ENCODE measurements around the gene INSIG1. TPM values are rescaled to one million over a fixed set of nuclear protein-coding genes. Genes with fewer than 3 reads are reported as not detected.

The INSIG1 gene
- total RNA-seq, 1 experiment from 2014 or later, result 92.6 TPM

- ATAC-seq (no peak), DNase-seq (ENCODE audit: low read depth, low spot score) (no peak)
- Histone ChIP-seq H3K4me3 (ENCODE audit: low read depth in 2 of 2, low read length in 2 of 2) (no peak overlapping the region), H3K4me1 (ENCODE audit: control insufficient read depth, insufficient read depth, low read length) (no peaks in the 10 kb centered on the region), H3K27ac (ENCODE audit: low read length) (no peak overlapping the region), H3K27me3 (ENCODE audit: control insufficient read depth, insufficient read depth, low read length) (no peaks in the 10 kb centered on the region; the same call in 1 of the 2 replicates), H3K36me3 (ENCODE audit: control insufficient read depth, insufficient read depth, low read length) (no peaks in the 10 kb centered on the region), H3K9me3 (ENCODE audit: control insufficient read depth, insufficient read depth, low read depth, low read length) (no peaks in the 10 kb centered on the region)
- ChIA-PET POLR2A (no interaction called here), CTCF (interaction anchor here (0.5 kb wide), 1 partner anchor 15 kb away, joined by 4 read pairs; no protein-coding TSS in a partner anchor)
- TF ChIP-seq CTCF (IDR thresholded peaks at IDR 0.05), result no peak
- TF ChIP-seq SIN3A (IDR thresholded peaks at IDR 0.05; ENCODE audit: borderline replicate concordance, insufficient read depth, low read depth, low read length), result no peak
- in situ Hi-C loops (cut with HindIII; ENCODE audit: low pct_unique_long_range_greater_than_20kb, low sequenced_read_pairs), result no loop called here
- BruUV-seq (replicated peaks), result no TSS peak
- intact Hi-C loops (cut with micrococcal nuclease; ENCODE audit: unreplicated experiment), result no loop called here
Observed at GRCh38 chr7:155268921-155269650, 28.6 kb upstream of the INSIG1 start.

- intact Hi-C loops (cut with micrococcal nuclease; ENCODE audit: unreplicated experiment), result no loop called here
- BruUV-seq (replicated peaks), result no TSS peak
- CTCF ChIA-PET, result interaction anchor here (0.5 kb wide), 1 partner anchor 14 kb away, joined by 4 read pairs; no protein-coding TSS in a partner anchor
- H3K9me3 ChIP-seq (ENCODE audit: control insufficient read depth, insufficient read depth, low read depth, low read length), result no peaks in the 10 kb centered on the region
- DNase-seq (ENCODE audit: low read depth, low spot score) (no peak), ATAC-seq (no peak)
- in situ Hi-C loops (cut with HindIII; ENCODE audit: low pct_unique_long_range_greater_than_20kb, low sequenced_read_pairs), result no loop called here
- no peaks in the 10 kb centered on the region; the same call in 1 of the 2 replicates for H3K27me3 ChIP-seq (ENCODE audit: control insufficient read depth, insufficient read depth, low read length)
- TF ChIP-seq SIN3A (IDR thresholded peaks at IDR 0.05; ENCODE audit: borderline replicate concordance, insufficient read depth, low read depth, low read length) (no peak), TCF7L2 (IDR thresholded peaks at IDR 0.05; ENCODE audit: low read depth, low read length) (no peak), CTCF (IDR thresholded peaks at IDR 0.05) (no peak)
- POLR2A ChIA-PET, result no interaction called here
- H3K36me3 ChIP-seq (ENCODE audit: control insufficient read depth, insufficient read depth, low read length), result no peaks in the 10 kb centered on the region
- H3K4me1 ChIP-seq (ENCODE audit: control insufficient read depth, insufficient read depth, low read length), result no peaks in the 10 kb centered on the region
- no peak overlapping the region for H3K4me3 ChIP-seq (ENCODE audit: low read depth in 2 of 2, low read length in 2 of 2)
- H3K27ac ChIP-seq (ENCODE audit: low read length), result no peak overlapping the region
Observed at GRCh38 chr7:155269766-155270585, 27.7 kb upstream of the INSIG1 start.

- Histone ChIP-seq H3K36me3 (ENCODE audit: control insufficient read depth, insufficient read depth, low read length) (no peaks in the 10 kb centered on the region), H3K4me1 (ENCODE audit: control insufficient read depth, insufficient read depth, low read length) (no peaks in the 10 kb centered on the region), H3K4me3 (ENCODE audit: low read depth in 2 of 2, low read length in 2 of 2) (no peak overlapping the region), H3K27ac (ENCODE audit: low read length) (no peak overlapping the region), H3K9me3 (ENCODE audit: control insufficient read depth, insufficient read depth, low read depth, low read length) (no peaks in the 10 kb centered on the region), H3K27me3 (ENCODE audit: control insufficient read depth, insufficient read depth, low read length) (no peaks in the 10 kb centered on the region; the same call in 1 of the 2 replicates)
- DNase-seq (ENCODE audit: low read depth, low spot score) (no peak), ATAC-seq (no peak)
- in situ Hi-C loops (cut with HindIII; ENCODE audit: low pct_unique_long_range_greater_than_20kb, low sequenced_read_pairs) (no loop called here), intact Hi-C loops (cut with micrococcal nuclease; ENCODE audit: unreplicated experiment) (no loop called here)
- TF ChIP-seq CTCF (IDR thresholded peaks at IDR 0.05) (no peak), POLR2AphosphoS5 (IDR thresholded peaks at IDR 0.05; ENCODE audit: low read depth, low read length) (no peak), SIN3A (IDR thresholded peaks at IDR 0.05; ENCODE audit: borderline replicate concordance, insufficient read depth, low read depth, low read length) (no peak), REST (IDR thresholded peaks at IDR 0.05; ENCODE audit: insufficient read depth in 1 of 2, low read depth in 2 of 2, low read length in 1 of 2) (no peak), TCF7L2 (IDR thresholded peaks at IDR 0.05; ENCODE audit: low read depth, low read length) (no peak)
- ChIA-PET CTCF (no interaction called here), POLR2A (no interaction called here)
- BruUV-seq (replicated peaks), result no TSS peak
Observed at GRCh38 chr7:155270861-155271260, 26.8 kb upstream of the INSIG1 start.
